Chondrocyte (in vitro differentiated cells): Measurements from ENCODE around the gene MIB2. TPM values are rescaled to one million over a fixed set of nuclear protein-coding genes. Genes with fewer than 3 reads are reported as not detected.

Experiments
- DNase-seq: peaks from one replicate; pipeline ENCODE4 v3.0.0; 2021; ENCODE audit warnings: mixed read lengths, low spot score
- H3K27ac Mint-ChIP-seq: one replicate; pipeline ENCODE4 v1.8.0; 2021; ENCODE audit warnings: mild to moderate bottlenecking, moderate library complexity, mixed read lengths; ENCODE audit not compliant: unreplicated experiment
- H3K27me3 Mint-ChIP-seq: 2 replicates; pipeline ENCODE4 v1.8.0; 2021; ENCODE audit warnings: low read depth, mixed read lengths
- H3K36me3 Mint-ChIP-seq: 2 replicates; pipeline ENCODE4 v1.8.0; 2021; ENCODE audit warnings: low read depth, mixed read lengths
- H3K4me1 Mint-ChIP-seq: 2 replicates; pipeline ENCODE4 v1.8.0; 2021; ENCODE audit warnings: low read depth, mild to moderate bottlenecking, mixed read lengths
- H3K4me3 Mint-ChIP-seq: one replicate; pipeline ENCODE4 v1.8.0; 2021; ENCODE audit warnings: mild to moderate bottlenecking, moderate library complexity, mixed read lengths; ENCODE audit not compliant: unreplicated experiment
- H3K9me3 Mint-ChIP-seq: 2 replicates; pipeline ENCODE4 v1.8.0; 2021; ENCODE audit warnings: low read depth, mixed read lengths
- total RNA-seq: library from RNA; stranded (reverse); gene quantifications from 3 replicates; pipeline ENCODE4 v1.2.1, GENCODE V29; 2021
- TF ChIP-seq, protein P1 (sequence below): fragments of 200-600 bp; sonication (generic); IDR thresholded peaks from 2 replicates; pipeline ENCODE4 v1.5.0; 2021; ENCODE audit warnings: antibody characterized with exemption, mild to moderate bottlenecking, moderate library complexity

MIB2 gene
- total RNA-seq, 1 donor from 2014 or later: 73.8 TPM

DNA sequence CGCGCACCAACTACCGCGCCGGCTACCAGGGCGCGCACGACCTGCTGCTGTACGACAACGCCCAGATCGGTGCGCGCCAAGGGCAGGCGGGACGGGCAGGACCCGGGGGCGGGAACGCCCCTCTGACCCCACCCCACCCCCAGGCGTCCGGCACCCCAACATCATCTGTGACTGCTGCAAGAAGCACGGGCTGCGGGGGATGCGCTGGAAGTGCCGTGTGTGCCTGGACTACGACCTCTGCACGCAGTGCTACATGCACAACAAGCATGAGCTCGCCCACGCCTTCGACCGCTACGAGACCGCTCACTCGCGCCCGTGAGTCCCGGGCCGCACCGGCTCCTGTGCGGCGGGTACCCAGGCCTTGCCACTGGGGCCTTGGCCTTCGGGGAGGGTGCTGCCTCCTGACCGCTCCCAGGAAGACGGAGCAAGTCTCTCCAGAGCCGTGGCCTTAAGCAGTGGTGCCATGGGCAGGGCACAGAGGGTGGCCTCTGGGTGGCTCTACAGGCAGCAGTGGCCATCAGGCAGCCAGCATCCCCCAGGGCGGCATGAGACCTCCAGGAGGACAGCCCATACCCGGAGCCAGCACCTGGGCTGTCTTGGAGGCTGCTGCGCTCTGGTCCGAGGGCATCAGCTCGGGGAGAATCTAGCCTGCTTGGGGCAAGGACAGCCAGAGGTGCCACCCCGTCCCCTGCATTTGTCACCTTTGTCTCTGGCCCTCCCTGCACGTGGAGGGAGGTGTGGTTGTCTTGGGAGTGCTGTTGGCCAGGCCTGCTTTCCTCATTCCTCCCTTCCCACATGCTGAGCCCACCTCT, 8.5 kb downstream of the MIB2 start:
- Mint-ChIP-seq H3K36me3 (peaks cover under 1% of the 10 kb centered on the region), H3K9me3 (no peaks in the 10 kb centered on the region)
- DNase-seq: no peak

DNA sequence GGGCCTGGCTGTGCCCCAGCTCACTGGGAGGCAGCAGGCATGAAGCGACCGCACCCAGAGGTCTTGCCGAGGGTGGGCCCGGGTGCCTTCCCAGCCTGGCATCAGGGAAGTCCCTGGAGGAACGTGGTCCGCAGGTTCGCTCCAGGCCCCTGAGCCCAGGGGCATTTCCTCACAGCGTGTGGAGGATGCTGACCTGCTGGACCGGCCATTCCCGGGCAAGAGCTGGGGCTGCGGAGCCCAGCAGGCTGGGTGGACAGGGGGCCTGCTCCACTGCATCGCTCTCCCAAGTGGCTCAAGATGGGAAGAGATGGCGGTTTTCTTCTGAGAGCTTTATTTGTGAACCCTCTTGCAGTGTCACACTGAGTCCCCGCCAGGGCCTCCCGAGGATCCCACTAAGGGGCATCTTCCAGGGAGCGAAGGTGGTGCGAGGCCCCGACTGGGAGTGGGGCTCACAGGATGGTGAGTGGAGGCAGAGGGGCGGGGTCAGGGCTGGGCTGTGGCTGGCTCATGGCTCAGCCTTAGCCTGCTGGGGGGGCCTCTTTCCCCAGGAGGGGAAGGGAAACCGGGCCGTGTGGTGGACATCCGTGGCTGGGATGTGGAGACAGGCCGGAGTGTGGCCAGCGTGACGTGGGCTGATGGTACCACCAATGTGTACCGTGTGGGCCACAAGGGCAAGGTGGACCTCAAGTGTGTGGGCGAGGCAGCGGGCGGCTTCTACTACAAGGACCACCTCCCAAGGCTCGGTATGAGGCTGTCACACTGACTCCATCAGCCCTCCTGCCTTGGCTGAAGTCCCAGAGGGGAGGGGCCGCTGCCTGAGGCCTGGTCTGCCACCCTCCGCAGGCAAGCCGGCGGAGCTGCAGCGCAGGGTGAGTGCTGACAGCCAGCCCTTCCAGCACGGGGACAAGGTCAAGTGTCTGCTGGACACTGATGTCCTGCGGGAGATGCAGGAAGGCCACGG, 9.4 kb downstream of the MIB2 start:
- no peak for DNase-seq

More for the DNA sequence above, 8.5 kb downstream of the MIB2 start:
- TF ChIP-seq, protein P1, sequence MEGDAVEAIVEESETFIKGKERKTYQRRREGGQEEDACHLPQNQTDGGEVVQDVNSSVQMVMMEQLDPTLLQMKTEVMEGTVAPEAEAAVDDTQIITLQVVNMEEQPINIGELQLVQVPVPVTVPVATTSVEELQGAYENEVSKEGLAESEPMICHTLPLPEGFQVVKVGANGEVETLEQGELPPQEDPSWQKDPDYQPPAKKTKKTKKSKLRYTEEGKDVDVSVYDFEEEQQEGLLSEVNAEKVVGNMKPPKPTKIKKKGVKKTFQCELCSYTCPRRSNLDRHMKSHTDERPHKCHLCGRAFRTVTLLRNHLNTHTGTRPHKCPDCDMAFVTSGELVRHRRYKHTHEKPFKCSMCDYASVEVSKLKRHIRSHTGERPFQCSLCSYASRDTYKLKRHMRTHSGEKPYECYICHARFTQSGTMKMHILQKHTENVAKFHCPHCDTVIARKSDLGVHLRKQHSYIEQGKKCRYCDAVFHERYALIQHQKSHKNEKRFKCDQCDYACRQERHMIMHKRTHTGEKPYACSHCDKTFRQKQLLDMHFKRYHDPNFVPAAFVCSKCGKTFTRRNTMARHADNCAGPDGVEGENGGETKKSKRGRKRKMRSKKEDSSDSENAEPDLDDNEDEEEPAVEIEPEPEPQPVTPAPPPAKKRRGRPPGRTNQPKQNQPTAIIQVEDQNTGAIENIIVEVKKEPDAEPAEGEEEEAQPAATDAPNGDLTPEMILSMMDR: no peak
- Mint-ChIP-seq H3K27ac (no peak overlapping the region), H3K4me3 (no peak overlapping the region), H3K4me1 (peaks cover 2% of the 10 kb centered on the region), H3K27me3 (no peaks in the 10 kb centered on the region)

DNA sequence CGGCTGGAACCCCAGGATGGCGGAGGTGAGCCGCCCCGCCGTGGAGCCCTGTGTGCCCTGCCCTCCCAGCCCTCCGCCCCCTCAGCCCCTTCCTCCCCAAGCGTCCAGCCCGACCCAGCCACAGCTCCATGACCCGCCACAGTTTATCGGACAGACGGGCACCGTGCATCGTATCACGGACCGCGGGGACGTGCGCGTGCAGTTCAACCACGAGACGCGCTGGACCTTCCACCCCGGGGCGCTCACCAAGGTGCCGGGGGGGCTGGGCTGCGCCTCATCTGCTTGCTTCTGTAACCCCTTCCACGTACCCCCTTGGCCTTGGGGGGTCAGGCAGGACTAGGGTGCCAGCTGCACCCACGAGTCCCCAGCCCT, 10.1 kb downstream of the MIB2 start:
- TF ChIP-seq, protein P1: no peak
- H3K27me3 Mint-ChIP-seq: no peaks in the 10 kb centered on the region

More for the DNA sequence above, 9.4 kb downstream of the MIB2 start:
- TF ChIP-seq, protein P1: no peak
- H3K9me3 Mint-ChIP-seq: no peaks in the 10 kb centered on the region
- peaks cover 2% of the 10 kb centered on the region for H3K4me1 Mint-ChIP-seq
- no peaks in the 10 kb centered on the region for H3K27me3 Mint-ChIP-seq
- H3K4me3 Mint-ChIP-seq: no peak overlapping the region
- H3K36me3 Mint-ChIP-seq: no peaks in the 10 kb centered on the region
- no peak overlapping the region for H3K27ac Mint-ChIP-seq

DNA sequence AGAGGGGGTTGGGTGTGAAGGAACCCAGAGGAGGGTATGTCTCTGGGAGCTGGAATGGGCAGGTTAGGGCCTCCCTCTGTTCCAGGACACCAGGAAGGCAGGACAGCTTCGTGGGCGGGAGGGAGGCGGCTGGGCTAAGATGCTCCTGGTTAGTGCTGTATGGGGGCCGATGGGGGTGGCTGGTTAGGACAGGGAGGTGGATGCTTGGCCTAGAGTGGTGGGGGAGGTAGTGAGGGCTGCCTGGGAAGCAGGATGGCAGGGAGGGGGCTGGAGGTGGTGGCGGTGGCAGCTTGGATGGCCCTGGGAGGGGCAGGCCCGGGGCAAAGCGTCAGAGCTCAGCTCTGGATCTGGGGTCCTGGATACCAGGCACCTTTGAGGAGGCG, 10.5 kb downstream of the MIB2 start:
- DNase-seq: no peak
- H3K27me3 Mint-ChIP-seq: no peaks in the 10 kb centered on the region
- no peak overlapping the region for H3K27ac Mint-ChIP-seq
- H3K4me3 Mint-ChIP-seq: no peak overlapping the region
- H3K36me3 Mint-ChIP-seq: no peaks in the 10 kb centered on the region
- TF ChIP-seq, protein P1: no peak
- no peaks in the 10 kb centered on the region for H3K9me3 Mint-ChIP-seq
- H3K4me1 Mint-ChIP-seq: peaks cover 2% of the 10 kb centered on the region

More for the DNA sequence above, 10.1 kb downstream of the MIB2 start:
- Mint-ChIP-seq H3K4me3 (no peak overlapping the region), H3K27ac (no peak overlapping the region), H3K9me3 (no peaks in the 10 kb centered on the region), H3K4me1 (peaks cover 2% of the 10 kb centered on the region), H3K36me3 (no peaks in the 10 kb centered on the region)
- DNase-seq: peak; percentile 92
